GM18909 (cell line): ENCODE data around the gene TAF11L12.
"Not testable (repeated sequence)": the region's sequence is repeated elsewhere in the genome, so short reads cannot be mapped to it uniquely, and the experiment has no call there.

ENCODE experiments used
- ATAC-seq: cut with Tn5 transposase; IDR thresholded peaks from one replicate; pipeline ENCODE4 v1.9.1; 2021; ENCODE audit warnings: mild to moderate bottlenecking; ENCODE audit not compliant: unreplicated experiment, poor library complexity

Gene TAF11L12

GRCh38 chr5:17610092-17610491 is at the start of gene TAF11L12:
Gene TAF11L12 (plus strand): TSS chr5:17610392.
- not testable (repeated sequence) for ATAC-seq

- ATAC-seq, result not testable (repeated sequence)
Measured at GRCh38 chr5:17585658-17586057, 24.5 kb upstream of the TAF11L12 start, which contains the start of gene TAF11L7. Gene TAF11L7 (minus strand): TSS chr5:17585758.

DNA sequence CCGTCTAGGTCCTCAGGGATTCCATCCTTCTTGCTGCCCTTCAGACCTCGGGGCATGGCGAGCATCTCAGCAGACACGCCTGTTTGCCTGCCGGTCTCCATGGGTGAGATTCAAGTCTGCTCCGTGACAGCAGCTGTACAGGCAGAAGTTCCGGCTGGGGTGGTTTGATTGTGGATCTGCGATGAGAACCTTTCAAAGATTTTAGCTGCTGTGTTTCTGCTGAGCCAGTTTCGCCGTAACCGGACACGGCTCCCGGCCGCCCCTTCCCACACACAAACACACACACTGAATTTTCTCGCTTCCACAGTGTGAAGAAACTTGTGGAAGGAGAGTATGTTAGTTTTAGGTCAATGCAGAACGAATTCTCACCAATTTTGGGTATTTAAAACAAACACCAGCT is 19.3 kb upstream of the TAF11L12 start, which contains the start of gene TAF11L8:
TSS of gene TAF11L8 (minus strand) at position 101 of the 400 bp plus-strand sequence.
- not testable (repeated sequence) for ATAC-seq

- not testable (repeated sequence) for ATAC-seq
Measured at GRCh38 chr5:17594255-17594654, 15.9 kb upstream of the TAF11L12 start, which contains the start of gene TAF11L9. Gene TAF11L9 (minus strand): TSS chr5:17594394.

DNA sequence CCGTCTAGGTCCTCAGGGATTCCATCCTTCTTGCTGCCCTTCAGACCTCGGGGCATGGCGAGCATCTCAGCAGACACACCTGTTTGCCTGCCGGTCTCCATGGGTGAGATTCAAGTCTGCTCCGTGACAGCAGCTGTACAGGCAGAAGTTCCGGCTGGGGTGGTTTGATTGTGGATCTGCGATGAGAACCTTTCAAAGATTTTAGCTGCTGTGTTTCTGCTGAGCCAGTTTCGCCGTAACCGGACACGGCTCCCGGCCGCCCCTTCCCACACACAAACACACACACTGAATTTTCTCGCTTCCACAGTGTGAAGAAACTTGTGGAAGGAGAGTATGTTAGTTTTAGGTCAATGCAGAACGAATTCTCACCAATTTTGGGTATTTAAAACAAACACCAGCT is 12.5 kb upstream of the TAF11L12 start, which contains the start of gene TAF11L10:
TSS of gene TAF11L10 (minus strand) at position 101 of the 400 bp plus-strand sequence.
- ATAC-seq, result not testable (repeated sequence)

DNA sequence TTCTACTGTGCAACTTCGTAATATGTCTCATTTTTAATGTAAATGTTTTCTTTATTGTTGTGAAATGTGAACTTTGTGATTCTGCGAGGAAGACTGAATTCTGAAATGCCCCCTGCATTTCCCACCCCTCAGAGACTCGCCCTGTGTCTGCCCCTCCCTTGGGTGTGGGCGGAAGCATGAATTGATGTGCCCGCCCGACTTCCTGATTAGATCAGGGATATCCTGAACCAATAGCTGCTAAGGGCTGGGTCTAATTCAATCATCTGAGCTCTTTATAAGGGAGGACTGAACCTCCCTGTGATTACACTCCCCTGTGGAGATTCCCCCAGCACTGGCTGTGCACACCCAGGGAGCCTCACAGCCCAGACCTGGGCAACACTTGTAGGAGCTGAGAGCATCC is 6.3 kb upstream of the TAF11L12 start, which contains the start of gene TAF11L11:
TSS of gene TAF11L11 (plus strand) at position 304 of the 400 bp plus-strand sequence.
- ATAC-seq, result not testable (repeated sequence)

- no peak for ATAC-seq
Measured at GRCh38 chr5:17604951-17605350, 5.2 kb upstream of the TAF11L12 start.

- not testable (repeated sequence) for ATAC-seq
Measured at GRCh38 chr5:17607461-17607860, 2.7 kb upstream of the TAF11L12 start.

- ATAC-seq, result no peak
Measured at GRCh38 chr5:17614872-17615605, 4.8 kb downstream of the TAF11L12 start.

DNA sequence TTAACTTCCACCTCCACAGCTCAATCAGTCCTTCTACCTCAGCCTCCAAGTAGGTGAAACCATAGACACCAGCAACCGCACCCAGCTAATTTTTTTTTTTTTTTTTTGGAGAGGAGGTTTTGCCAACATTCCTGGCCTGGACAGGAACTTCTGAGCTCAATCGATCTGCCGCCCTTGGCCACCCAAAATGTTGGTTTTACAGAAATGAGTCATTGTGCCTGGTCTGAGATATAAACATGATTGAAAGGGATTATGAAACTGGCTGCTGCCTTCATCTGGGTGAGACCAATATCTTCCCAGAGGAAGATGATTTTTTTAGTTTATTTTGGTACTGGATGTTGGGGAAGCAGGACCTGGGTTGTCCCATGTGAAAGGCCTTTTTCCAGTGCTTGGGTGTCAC is 9.2 kb downstream of the TAF11L12 start:
- ATAC-seq, result no peak

DNA sequence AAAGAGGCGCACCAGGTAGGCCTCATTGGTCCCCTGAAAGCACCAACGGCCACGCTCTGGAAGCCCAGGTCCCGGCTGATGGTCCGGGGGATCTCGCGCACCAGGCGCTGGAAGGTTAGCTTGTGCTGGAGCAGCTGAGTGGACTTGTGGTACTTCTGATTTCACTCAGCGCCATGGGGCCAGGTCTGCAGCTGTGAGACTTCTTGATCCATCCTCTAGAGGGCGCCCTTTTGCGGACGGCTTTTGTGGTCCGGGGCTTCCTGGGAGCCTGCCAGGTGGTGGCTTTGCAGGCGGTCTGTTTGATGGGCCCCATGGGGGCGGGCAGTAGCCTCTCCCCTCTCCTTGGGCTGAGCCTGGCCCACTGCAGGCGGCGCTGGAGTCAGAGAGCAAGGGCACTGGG is 10.4 kb downstream of the TAF11L12 start:
- no peak for ATAC-seq

- ATAC-seq, result no peak
Measured at GRCh38 chr5:17625686-17626085, 15.5 kb downstream of the TAF11L12 start.

DNA sequence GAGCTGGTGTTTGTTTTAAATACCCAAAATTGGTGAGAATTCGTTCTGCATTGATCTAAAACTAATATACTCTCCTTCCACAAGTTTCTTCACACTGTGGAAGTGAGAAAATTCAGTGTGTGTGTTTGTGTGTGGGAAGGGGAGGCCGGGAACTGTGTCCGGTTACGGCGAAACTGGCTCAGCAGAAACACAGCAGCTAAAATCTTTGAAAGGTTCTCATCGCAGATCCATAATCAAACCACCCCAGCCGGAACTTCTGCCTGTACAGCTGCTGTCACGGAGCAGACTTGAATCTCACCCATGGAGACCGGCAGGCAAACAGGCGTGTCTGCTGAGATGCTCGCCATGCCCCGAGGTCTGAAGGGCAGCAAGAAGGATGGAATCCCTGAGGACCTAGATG is 21.6 kb downstream of the TAF11L12 start, which contains the start of gene TAF11L13:
TSS of gene TAF11L13 (plus strand) at position 301 of the 400 bp plus-strand sequence.
- ATAC-seq, result not testable (repeated sequence)

DNA sequence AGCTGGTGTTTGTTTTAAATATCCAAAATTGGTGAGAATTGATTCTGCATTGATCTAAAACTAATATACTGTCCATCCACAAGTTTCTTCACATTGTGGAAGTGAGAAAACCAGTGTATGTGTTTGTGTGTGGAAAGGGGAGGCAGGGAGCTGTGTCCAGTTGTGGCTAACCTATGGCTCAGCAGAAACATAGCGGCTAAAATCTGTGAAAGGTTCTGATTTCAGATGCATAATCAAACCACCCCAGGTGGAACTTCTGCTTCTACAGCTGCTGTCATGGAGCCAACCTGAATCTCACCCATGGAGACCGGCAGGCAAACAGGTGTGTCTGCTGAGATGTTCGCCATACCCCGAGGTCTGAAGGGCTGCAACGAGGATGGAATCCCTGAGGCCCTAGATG is 24.0 kb downstream of the TAF11L12 start, which contains the start of gene TAF11L14:
TSS of gene TAF11L14 (plus strand) at position 301 of the 400 bp plus-strand sequence.
- no peak for ATAC-seq

- not testable (repeated sequence) for ATAC-seq
Measured at GRCh38 chr5:17649232-17649631, 39.0 kb downstream of the TAF11L12 start.

DNA sequence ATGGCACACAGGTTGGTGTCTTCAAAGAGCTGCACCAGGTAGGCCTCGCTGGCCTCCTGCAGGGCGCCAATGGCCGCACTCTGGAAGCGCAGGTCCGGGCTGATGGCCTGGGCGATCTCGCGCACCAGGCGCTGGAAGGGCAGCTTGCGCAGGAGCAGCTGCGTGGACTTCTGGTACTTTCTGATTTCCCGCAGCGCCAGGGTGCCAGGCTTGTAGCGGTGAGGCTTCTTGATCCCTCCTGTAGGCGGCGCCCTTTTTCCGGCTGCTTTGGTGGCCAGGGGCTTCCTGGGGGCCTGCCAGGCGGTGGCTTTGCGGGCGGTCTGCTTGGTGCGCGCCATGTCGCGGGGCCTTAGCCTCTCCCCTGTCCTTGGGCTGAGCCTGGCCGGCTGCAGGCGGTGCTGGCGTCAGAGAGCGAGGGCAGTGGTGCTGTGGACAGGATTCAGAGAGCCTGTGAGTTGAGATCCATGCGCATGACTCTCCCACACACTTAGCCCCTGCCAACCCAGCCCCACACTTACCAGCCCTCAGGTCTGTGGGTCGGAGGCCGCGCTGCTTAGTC is 45.1 kb downstream of the TAF11L12 start:
- ATAC-seq, result not testable (repeated sequence)

GRCh38 chr5:17655921-17656320 is 45.7 kb downstream of the TAF11L12 start:
- no peak for ATAC-seq
